ENCODE data around the gene P2RX1. TPM values are rescaled to one million over a fixed set of nuclear protein-coding genes. Genes with fewer than 3 reads are reported as not detected.

P2RX1 gene
- total RNA-seq, 1 experiment from 2014 or later = not detected

GRCh38 chr17:3852561-3852960 lies 63.7 kb downstream of the P2RX1 start:
- Histone ChIP-seq H3T11ph (ENCODE audit: low read length) (no peak overlapping the region), H3K23ac (ENCODE audit: insufficient read length, low read depth, low read length) (no peak overlapping the region), H2BK120ac (ENCODE audit: low read depth, low read length, poor library complexity, severe bottlenecking) (no peak overlapping the region), H3K9ac (ENCODE audit: extremely low read depth, insufficient read length, low read length) (no peak overlapping the region), H2BK15ac (ENCODE audit: low read depth, low read length) (no peak overlapping the region), H3K79me2 (ENCODE audit: insufficient read depth, low read length) (no peaks in the 10 kb centered on the region), H3K14ac (ENCODE audit: insufficient read depth, low read length) (no peak overlapping the region), H2BK5ac (ENCODE audit: insufficient read length, low read length) (no peak overlapping the region), H2AFZ (ENCODE audit: low read length) (no peak overlapping the region), H4K8ac (replicated peaks; ENCODE audit: insufficient read length, low read depth, low read length) (no peak overlapping the region), H3K18ac (ENCODE audit: insufficient read length, low read depth, low read length) (no peak overlapping the region), H3K4ac (ENCODE audit: low read depth, low read length) (no peak overlapping the region), H3K4me1 (ENCODE audit: insufficient read depth, low read length) (no peaks in the 10 kb centered on the region), H3K27me3 (ENCODE audit: insufficient read depth, low read length) (no peaks in the 10 kb centered on the region), H2AK5ac (ENCODE audit: insufficient read length, low read length) (no peak overlapping the region), H4K20me1 (ENCODE audit: control insufficient read depth, insufficient read depth, insufficient read length) (no peaks in the 10 kb centered on the region), H3K27ac (ENCODE audit: insufficient read length, low read depth, low read length) (no peak overlapping the region), H2BK12ac (ENCODE audit: insufficient read length, low read depth, low read length) (no peak overlapping the region), H3K4me2 (ENCODE audit: insufficient read depth, insufficient read length, low read length) (no peak overlapping the region), H4K5ac (ENCODE audit: insufficient read length, low read depth, low read length) (no peak overlapping the region), H2BK20ac (ENCODE audit: low read depth, low read length, poor library complexity, severe bottlenecking) (no peak overlapping the region), H3K56ac (ENCODE audit: insufficient read length, low read depth, low read length) (no peak overlapping the region), H4K91ac (ENCODE audit: insufficient read length, low read depth, low read length) (no peak overlapping the region), H3K9me3 (ENCODE audit: control insufficient read depth, low read depth, low read length) (no peaks in the 10 kb centered on the region), H3K79me1 (ENCODE audit: insufficient read depth, low read depth, low read length, poor library complexity, severe bottlenecking) (no peaks in the 10 kb centered on the region), H3K23me2 (ENCODE audit: insufficient read length, low read depth, low read length, poor library complexity, severe bottlenecking) (no peaks in the 10 kb centered on the region)
- Mint-ChIP-seq H3K4me3 (no peak overlapping the region), H3K27me3 (ENCODE audit: low read depth) (peaks cover 25% of the 10 kb centered on the region), H3K27ac (peak overlapping the region in 1 of 3 experiments; percentile 57; a peak in 2 of 7 replicates), H3K9me3 (peaks cover 6 to 7% of the 10 kb centered on the region in 2 experiments; a peak in 4 of 5 replicates), H3K36me3 (ENCODE audit: insufficient read depth in 1 of 3, low read depth in 3 of 3) (no peaks in the 10 kb centered on the region; a peak in 1 of 7 replicates), H3K4me1 (peaks cover 2 to 3% of the 10 kb centered on the region in 2 experiments; a peak in 1 of 4 replicates)
- no peak for DNase-seq
- WGBS (ENCODE audit: extremely low coverage, insufficient read length, low lambda C conversion rate) = no CpG with 5 or more reads among the region's 10 CpGs
- TF ChIP-seq CTCF (conservative IDR thresholded peaks at IDR 0.05) = no peak
